Activated CD4-positive, alpha-beta T cell treated with anti-CD3 and anti-CD28 coated beads, Interleukin-2, Interleukin-6, amounts not matched to agents 100 ng/mL and 50 ng/mL, durations not matched to agents 16 hours and 8 hours (primary cell): ENCODE data around the gene MDN1.
"Not testable (repeated sequence)": the region's sequence is repeated elsewhere in the genome, so short reads cannot be mapped to it uniquely, and the experiment has no call there.

Source experiments
- DNase-seq: peaks from one replicate; pipeline ENCODE4 v3.0.0-alpha.2; 2020

MDN1 gene, protein sequence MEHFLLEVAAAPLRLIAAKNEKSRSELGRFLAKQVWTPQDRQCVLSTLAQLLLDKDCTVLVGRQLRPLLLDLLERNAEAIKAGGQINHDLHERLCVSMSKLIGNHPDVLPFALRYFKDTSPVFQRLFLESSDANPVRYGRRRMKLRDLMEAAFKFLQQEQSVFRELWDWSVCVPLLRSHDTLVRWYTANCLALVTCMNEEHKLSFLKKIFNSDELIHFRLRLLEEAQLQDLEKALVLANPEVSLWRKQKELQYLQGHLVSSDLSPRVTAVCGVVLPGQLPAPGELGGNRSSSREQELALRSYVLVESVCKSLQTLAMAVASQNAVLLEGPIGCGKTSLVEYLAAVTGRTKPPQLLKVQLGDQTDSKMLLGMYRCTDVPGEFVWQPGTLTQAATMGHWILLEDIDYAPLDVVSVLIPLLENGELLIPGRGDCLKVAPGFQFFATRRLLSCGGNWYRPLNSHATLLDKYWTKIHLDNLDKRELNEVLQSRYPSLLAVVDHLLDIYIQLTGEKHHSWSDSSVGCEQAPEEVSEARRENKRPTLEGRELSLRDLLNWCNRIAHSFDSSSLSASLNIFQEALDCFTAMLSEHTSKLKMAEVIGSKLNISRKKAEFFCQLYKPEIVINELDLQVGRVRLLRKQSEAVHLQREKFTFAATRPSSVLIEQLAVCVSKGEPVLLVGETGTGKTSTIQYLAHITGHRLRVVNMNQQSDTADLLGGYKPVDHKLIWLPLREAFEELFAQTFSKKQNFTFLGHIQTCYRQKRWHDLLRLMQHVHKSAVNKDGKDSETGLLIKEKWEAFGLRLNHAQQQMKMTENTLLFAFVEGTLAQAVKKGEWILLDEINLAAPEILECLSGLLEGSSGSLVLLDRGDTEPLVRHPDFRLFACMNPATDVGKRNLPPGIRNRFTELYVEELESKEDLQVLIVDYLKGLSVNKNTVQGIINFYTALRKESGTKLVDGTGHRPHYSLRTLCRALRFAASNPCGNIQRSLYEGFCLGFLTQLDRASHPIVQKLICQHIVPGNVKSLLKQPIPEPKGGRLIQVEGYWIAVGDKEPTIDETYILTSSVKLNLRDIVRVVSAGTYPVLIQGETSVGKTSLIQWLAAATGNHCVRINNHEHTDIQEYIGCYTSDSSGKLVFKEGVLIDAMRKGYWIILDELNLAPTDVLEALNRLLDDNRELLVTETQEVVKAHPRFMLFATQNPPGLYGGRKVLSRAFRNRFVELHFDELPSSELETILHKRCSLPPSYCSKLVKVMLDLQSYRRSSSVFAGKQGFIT (N-terminal part only)

DNA sequence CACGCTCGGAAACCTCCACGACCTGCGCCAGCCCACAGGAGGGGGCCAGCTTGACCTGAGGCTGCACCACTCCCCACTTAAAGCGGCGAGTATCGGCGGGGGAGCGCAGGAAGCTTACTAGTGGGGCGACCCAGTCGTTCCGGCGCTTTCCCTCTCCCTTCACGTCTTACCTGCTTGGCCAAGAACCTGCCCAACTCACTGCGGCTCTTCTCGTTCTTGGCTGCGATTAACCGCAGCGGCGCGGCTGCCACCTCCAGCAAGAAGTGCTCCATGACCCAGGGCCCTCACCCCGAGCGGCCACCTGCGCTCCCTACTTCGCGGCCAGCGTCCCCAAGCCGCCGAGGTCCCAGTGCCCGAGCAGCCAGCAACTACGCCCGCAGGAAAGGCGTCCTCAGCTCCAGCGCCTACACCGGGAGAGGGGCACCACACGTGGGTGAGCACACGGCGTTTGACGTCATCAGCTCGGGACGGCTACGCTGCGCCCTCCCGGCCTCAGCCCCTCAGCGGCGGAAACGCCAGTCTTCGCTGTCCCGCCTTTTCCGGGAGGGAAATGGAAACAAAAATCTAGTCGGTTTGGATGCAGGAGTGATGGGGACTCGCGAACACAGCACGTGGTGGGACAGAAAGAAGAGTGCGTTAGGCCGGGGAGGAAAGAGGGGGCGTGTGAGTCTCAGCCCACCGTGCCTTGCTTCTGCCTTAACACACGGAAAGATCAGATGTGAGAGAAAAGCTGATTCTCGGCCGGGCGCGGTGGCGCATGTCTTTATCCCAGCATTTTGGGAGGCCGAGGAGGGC is at the start of gene MDN1:
MDN1 (minus strand) TSS at position 459 of the 795 bp plus-strand sequence; CDS start at position 272, 187 bp downstream.
- DNase-seq = peak; percentile 95

DNA sequence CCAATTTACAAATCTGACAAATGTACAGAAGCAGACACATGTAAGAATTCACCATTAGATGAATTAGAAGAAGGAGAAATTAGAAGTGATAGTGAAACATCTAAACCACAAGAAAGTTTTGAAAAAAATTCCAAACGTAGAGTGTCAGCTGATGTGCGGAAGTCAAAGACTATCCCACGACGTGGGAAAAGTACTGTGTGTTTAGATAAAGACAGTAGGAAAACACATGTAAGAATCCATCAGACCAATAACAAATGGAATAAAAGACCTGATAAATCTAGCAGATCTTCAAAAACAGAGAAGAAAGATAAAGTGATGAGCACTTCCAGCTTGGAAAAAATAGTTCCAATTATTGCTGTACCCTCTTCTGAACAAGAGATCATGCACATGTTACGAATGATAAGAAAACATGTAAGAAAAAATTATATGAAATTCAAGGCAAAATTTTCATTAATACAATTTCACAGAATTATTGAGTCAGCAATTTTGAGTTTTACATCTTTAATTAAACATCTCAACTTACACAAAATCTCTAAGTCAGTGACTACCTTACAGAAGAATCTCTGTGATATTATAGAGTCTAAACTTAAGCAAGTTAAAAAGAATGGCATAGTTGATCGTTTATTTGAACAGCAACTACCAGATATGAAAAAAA is 46.6 kb upstream of the MDN1 start:
- DNase-seq = no peak

- DNase-seq = no peak
These were observed 43.1 kb upstream of the MDN1 start for GRCh38 chr6:89862698-89863097.

GRCh38 chr6:89862273-89862672 is 42.7 kb upstream of the MDN1 start:
- DNase-seq = no peak

DNA sequence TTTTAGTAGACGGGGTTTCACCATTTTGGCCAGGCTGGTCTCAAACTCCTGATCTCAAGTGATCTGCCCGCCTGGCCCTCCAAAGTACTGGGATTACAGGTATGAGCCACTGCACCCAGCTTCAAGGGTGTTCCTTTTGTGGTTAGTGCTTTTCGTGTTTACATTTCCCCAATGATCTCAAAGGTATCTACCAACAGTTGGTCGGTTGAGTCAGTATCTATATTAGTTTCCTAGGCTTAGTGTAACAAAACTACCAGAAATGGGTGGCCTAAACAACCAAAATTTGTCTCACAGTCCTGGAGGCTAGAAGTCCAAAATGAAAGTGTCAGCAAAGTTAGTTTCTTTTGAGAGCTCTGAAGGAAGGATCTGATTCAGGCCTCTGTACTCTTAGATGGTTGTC is 40.1 kb upstream of the MDN1 start:
- DNase-seq = peak; percentile 78

- no peak for DNase-seq
These were observed 38.4 kb upstream of the MDN1 start for GRCh38 chr6:89858041-89858440.

- no peak for DNase-seq
These were observed 33.5 kb upstream of the MDN1 start for GRCh38 chr6:89853068-89853467.

DNA sequence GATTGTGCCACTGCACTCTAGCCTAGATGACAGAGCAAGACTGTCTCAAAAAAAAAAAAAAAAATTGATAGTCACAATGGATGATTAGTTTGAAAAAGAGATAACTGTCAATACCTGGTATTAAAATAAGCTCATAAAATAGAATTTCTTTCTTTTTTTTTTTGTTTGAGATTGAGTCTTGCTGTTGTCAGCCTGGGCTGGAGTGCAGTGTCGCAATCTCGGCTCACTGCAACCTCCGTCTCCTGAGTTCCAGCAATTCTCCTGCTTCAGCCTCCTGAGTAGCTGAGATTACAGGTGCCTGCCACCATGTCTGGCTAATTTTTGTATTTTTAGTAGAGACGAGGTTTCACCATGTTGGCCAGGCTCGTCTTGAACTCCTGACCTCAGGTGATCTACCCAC is 27.9 kb upstream of the MDN1 start:
- not testable (repeated sequence) for DNase-seq

- DNase-seq = no peak
These were observed 23.5 kb upstream of the MDN1 start for GRCh38 chr6:89843070-89843469.

GRCh38 chr6:89842228-89842627 is 22.6 kb upstream of the MDN1 start:
- no peak for DNase-seq

DNA sequence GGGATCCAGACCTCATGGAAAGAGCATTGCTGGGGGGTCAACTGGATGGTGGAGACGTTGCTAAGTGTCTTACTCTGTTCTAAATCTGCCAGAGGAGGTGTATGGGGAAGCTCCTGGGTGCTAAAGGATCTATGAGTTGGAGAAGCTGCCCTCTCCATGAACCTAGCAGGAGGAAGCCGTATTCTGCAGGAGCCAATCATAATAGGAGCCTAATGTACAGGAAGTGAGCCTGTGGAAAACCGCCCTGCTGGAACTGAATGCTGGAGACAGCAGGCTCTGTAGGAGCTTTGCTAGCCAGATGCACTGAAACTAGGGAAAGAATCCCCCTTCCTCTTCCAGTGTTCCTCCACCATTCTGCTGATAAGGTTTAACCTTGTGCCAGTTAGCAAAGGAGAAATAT is 20.9 kb upstream of the MDN1 start:
- DNase-seq = no peak

DNA sequence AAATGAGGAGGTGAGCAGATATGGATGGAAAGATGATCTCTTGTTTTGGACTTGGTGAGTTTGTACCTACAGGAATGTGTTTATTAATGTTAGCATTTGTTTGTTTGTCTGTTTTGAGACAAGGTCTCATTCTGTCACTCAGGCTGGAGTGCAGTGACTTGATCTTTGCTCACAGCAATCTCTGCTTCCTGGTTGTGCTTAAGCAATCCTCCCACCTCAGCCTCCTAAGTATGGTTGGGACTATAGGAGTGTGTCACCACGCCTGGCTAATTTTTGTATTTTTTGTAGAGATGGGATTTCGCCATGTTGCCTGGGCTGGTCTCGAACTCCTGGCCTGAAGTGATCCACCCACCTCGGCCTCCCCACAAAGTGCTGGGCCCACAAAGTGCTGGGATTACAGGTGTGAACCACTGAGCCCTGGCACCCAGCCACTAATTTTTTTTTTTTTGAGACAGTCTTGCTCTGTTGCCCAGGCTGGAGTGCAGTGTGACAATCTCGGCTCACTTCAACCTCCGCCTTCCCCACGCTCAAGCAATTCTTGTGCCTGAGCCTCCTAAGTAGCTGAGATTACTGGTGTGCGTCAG is 17.1 kb upstream of the MDN1 start:
- no peak for DNase-seq

DNA sequence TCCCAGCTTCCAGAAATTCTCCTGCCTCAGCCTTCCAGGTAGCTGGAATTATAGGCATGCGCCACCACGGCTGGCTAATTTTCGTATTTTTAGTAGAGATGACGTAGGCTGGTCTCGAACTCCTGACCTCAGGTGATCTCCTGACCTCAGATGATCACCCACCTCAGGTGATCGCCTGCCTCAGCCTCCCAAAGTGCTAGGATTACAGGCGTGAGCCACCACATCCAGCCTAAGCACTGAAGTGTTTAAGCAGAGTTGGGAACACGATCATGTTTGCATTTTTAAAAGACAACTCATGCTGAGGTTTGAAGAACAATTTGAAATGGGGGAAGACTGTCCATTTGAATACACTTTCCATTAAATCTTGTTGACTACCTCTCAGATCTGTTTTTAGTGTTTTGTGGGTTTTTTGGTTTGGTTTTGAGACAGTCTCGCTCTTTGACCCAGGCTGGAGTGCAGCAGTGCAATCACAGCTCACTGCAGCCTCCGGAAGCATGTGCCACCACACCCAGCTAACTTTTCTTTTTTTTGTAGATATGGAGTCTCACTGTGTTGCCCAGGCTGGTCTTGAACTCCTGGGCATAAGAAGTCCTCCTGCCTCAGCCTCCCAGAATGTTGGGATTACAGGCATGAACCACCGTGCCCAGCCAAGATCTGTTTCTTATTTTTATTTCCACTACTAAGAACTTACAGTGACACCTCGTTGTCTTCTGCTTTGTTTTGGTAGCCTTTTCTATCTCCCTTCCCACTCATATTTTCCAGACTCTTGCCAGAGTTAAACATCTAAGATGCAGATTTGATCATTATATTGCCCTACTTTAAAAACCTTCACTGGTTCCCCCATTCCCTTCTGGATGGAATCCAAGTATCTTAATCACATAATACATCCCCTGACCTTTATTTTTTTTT is 15.5 kb upstream of the MDN1 start:
- peak; percentile 89 for DNase-seq

DNA sequence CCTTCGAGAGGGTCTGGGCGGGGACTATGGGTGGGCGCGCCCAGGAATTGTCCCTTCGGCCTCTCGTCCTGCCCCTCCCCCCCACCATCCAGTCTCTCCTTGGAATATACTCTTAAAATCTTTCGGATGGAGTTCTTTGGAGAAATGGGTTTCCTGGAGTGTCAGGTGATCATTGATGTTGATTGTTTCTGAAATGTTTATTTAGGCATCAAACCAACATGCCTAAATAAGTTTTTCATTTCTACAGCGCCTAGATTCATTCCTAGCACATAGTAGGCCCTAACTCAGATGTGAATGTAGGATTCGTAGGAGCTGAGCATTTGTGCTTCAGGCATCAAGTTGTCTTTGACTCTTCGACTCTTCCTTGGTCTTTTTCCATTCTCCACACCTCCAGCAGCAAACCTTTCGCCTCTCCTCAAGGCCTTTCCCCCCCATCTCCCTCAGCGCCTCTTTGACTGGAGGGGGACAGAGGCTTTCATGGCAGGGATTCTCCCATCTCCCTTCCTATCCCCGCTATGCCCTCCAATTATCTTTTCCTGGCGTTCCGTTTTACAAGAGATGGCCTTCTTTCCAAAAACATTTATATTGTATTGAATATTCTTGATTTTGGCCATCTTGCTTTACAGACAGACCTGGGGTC is 10.7 kb upstream of the MDN1 start:
- no peak for DNase-seq

- peak; percentile 97 for DNase-seq
These were observed 10.0 kb upstream of the MDN1 start, which contains the start of gene CASP8AP2 for GRCh38 chr6:89829472-89830169. Gene CASP8AP2 (plus strand): TSS chr6:89829880.

DNA sequence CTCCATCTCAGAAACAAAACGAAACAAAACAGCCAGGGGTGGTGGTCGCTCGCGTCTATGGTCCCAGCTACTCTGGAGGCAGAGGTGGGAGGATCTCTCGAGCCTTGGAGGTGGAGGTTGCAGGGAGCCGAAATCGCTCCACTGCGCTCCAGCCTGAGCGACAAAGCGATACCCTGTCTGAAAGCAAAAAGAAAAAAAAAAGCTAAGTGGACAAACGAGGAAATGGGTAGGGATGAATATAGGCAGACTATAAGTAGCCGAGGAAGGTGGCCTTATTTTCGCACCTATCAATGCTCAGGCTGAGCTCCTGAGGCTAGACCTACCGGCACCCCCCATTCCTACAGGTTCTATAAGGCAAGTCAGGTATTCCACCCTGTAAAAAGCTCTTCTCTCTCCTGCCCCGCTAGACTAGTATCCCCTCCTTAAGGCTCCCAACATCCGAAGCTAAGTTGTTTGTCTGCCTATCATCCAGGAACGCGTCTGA is 9.4 kb upstream of the MDN1 start:
- peak; percentile 20 for DNase-seq

DNA sequence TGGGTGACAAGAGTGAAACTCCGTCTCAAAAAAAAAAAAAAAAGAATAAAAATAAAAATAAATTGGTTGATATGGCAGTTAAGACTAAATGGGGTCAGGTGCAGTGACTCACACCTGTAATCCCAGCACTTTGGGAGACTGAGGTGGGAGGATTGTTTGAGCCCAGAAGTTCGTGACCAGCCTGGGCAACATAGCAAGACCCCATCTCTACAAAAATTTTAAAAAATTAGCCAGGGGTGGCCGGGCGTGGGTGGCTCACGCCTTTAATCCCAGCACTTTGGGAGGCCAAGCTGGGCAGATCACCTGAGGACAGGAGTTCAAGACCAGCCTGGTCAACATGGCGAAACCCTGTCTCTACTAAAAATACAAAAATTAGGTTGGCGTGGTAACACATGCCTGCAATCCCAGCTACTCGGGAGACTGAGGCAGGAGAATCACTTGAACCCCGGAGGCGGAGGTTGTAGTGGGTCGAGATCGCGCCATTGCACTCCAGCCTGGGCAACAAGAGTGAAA is 8.9 kb upstream of the MDN1 start:
- not testable (repeated sequence) for DNase-seq

DNA sequence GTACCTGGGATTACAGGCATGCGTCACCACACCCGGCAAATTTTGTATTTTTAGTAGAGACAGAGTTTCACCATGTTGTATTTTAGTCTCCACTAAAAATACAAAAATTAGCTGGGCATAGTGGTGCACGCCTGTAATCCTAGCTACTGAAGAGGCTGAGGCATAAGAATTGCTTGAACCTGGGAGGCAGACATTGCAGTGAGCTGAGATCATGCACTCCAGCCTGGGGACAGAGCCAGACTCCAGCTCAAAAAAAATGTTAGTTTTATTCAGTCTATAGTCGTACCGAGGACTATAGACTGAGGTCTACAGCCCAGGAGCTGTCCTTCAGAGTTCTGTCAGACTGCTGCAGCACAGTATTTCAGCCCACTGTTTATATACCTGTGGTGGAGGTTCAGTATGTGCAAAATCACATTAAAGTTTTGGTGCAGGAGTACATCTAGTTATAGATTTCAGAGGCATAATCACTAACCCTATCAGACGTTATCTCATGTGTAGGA is 6.5 kb upstream of the MDN1 start:
- DNase-seq = no peak
